Hindlimb muscle (tissue), 1 donor: ENCODE measurements around the gene KRTAP19-8. TPM values are rescaled to one million over a fixed set of nuclear protein-coding genes. Genes with fewer than 3 reads are reported as not detected.

Source experiments
- DNase-seq: peaks from one replicate; pipeline ENCODE4 v3.0.0-alpha.2; 2013
- polyA plus RNA-seq: library from polyadenylated mRNA; unstranded; fragments of 120-200 nt; gene quantifications from one replicate; pipeline ENCODE4 v1.2.1, GENCODE V29; 2013; ENCODE audit not compliant: insufficient read length

KRTAP19-8 gene
- polyA plus RNA-seq, 1 donor = not detected

- DNase-seq = no peak
These were observed 26.9 kb downstream of the KRTAP19-8 start for GRCh38 chr21:31011412-31011811.

GRCh38 chr21:31008355-31008754, 29.9 kb downstream of the KRTAP19-8 start:
- DNase-seq = no peak

DNA sequence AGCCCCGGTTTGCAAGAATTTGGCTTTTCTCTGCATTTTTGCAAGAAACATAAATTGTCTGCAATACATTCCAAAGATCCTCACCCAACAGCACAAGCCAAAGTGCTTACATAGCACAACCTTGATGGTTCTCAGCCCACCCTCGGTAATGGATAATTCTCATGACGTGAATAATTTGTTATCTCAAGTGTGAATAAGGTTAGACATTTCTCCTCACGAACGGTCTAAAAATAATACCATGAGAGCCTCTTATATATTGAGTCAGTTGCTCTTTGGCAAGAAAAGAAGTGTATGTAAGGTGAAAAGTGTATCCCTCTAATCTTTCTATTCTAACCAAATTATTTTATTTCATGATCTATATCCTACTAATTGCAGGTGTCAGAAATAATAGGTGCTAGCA, 33.3 kb downstream of the KRTAP19-8 start:
- no peak for DNase-seq

DNA sequence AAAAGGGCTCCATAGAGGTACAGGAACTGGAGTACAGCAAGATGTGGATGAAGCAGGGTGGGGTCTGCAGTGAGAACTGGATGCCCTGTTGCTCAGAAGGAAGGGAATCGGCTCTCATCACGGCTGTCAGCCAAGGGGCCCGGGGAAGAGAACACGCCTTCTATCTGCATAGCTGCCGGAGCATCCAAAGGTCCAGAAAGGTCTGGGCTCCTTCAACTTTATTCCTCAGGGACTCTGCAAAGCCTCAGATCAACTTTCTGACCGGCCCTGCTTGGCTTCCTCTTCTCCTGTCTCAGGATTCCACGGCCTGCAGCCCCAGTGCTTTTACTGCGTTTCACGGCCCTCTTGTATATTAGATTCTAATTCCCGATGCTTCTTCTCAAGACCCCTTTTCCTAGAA, 34.8 kb downstream of the KRTAP19-8 start:
- DNase-seq = no peak

DNA sequence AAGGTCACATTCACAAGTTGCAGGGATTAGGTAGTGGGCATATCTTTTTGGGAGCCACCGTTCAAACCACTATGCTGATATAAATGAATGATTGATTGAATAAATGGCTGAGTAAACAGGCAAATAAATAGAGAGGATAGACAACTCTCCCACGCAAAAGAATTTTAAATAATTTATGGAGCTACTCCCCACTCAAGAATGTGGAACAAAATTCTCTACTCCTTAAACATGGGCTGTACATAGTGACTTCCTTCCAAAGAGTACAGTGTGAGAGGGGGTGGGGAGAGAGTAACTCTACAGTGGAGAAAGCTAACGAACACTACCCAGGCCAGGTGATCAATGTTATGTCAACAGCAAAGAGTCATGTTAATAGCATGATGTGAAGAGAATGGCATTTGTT, 40.7 kb downstream of the KRTAP19-8 start:
- no peak for DNase-seq

GRCh38 chr21:30996728-30997127, 41.5 kb downstream of the KRTAP19-8 start:
- no peak for DNase-seq

DNA sequence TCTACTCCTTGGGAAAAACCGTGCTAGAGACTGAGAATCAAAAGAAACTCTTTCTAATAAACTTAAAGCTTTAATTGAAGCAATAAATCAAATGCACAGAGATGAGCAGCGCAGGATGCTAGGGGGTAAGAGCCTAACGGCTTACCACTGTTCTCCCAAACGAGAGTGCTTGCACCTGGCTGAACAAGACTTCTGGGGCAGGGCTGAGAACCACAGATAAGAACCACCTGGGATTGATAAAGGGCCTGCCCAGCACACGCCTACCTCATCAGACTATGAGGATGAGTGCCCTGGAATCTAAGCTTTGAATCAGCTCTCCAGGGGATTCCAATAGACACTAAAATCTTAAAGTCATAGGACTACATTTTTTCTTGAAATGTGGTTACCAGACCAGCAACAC, 43.3 kb downstream of the KRTAP19-8 start:
- DNase-seq = no peak

DNA sequence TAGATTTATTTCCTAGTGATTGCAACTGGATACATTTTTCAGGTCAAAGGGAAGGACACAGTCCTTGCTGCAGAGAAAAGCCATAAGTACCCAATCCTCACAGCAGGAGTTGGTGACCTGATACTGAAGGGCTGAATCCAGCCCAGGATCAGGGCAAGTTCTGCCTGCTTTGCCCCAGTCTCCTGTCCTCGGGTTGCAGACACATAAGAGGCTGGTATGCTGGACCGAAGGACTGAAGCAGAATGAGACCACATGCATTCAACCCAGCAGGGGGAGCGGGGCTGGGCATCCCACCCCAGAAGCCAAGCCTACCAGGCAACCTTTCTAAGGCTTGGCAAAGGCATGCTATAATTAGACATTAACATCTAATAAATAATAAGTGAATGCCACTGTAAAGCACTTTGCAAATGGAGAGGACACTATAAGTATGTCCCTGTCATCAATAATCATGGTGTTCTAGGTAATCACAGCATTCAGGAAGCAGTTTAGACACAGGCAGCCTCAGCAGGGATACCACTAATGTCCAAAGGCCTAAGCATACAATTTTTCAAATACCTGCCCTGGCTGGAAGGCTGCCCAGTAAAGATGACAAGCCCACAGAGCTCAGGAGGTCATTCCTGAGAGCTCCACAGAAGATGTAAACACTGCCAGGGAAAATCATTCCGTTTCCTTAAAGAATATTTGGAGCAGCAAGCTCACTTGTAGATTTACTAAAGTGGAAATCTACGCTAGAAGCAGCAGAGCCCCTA, 47.6 kb downstream of the KRTAP19-8 start:
- no peak for DNase-seq

GRCh38 chr21:30988706-30989105, 49.6 kb downstream of the KRTAP19-8 start:
- no peak for DNase-seq

Other genes with a start within 250 kb of the KRTAP19-8 start
- gene KRTAP8-1, start 225.2 kb downstream of the KRTAP19-8 start, polyA plus RNA-seq = not detected
- not detected for gene KRTAP7-1, start 208.7 kb downstream of the KRTAP19-8 start, polyA plus RNA-seq
- not detected for gene KRTAP11-1, start 156.9 kb downstream of the KRTAP19-8 start, polyA plus RNA-seq